HG03520 (cell line): ENCODE results near the gene MAST4.
"Not testable (repeated sequence)": the region's sequence is repeated elsewhere in the genome, so short reads cannot be mapped to it uniquely, and the experiment has no call there.

Experiments
- ATAC-seq: cut with Tn5 transposase; IDR thresholded peaks from one replicate; pipeline ENCODE4 v1.9.1; 2021; ENCODE audit warnings: mild to moderate bottlenecking, moderate library complexity; ENCODE audit not compliant: unreplicated experiment

MAST4 gene

GRCh38 chr5:66741394-66741793 lies 145.2 kb downstream of the MAST4 start:
- no peak for ATAC-seq

- ATAC-seq = no peak
These were observed 146.1 kb downstream of the MAST4 start for GRCh38 chr5:66742083-66742895.

- ATAC-seq = no peak
These were observed 146.7 kb downstream of the MAST4 start for GRCh38 chr5:66742896-66743247.

- no peak for ATAC-seq
These were observed 147.2 kb downstream of the MAST4 start for GRCh38 chr5:66743344-66743743.

- no peak for ATAC-seq
These were observed 147.8 kb downstream of the MAST4 start for GRCh38 chr5:66744040-66744439.

- no peak for ATAC-seq
These were observed 149.1 kb downstream of the MAST4 start for GRCh38 chr5:66745297-66745696.

GRCh38 chr5:66747607-66748006 lies 151.4 kb downstream of the MAST4 start:
- no peak for ATAC-seq

GRCh38 chr5:66752668-66753067 lies 156.5 kb downstream of the MAST4 start:
- not testable (repeated sequence) for ATAC-seq

- ATAC-seq = no peak
These were observed 161.1 kb downstream of the MAST4 start for GRCh38 chr5:66757219-66757833.

- no peak for ATAC-seq
These were observed 161.7 kb downstream of the MAST4 start for GRCh38 chr5:66757834-66758371.

- no peak for ATAC-seq
These were observed 173.0 kb downstream of the MAST4 start for GRCh38 chr5:66769030-66769733.

GRCh38 chr5:66769839-66770617 lies 173.8 kb downstream of the MAST4 start:
- ATAC-seq = no peak

- ATAC-seq = no peak
These were observed 181.7 kb downstream of the MAST4 start for GRCh38 chr5:66777868-66778267.

- no peak for ATAC-seq
These were observed 183.3 kb downstream of the MAST4 start for GRCh38 chr5:66779528-66779927.

GRCh38 chr5:66788556-66788955 lies 192.4 kb downstream of the MAST4 start:
- no peak for ATAC-seq

- no peak for ATAC-seq
These were observed 193.2 kb downstream of the MAST4 start for GRCh38 chr5:66789434-66789833.

- ATAC-seq = no peak
These were observed 196.9 kb downstream of the MAST4 start for GRCh38 chr5:66793049-66793448.

- ATAC-seq = no peak
These were observed 199.5 kb downstream of the MAST4 start for GRCh38 chr5:66795682-66796081.

GRCh38 chr5:66796305-66797292 lies 200.4 kb downstream of the MAST4 start:
- no peak for ATAC-seq

GRCh38 chr5:66802941-66803340 lies 206.7 kb downstream of the MAST4 start:
- ATAC-seq = no peak
